GM20431 (cell line): ENCODE measurements around the gene NBPF10.
"Not testable (repeated sequence)": the region's sequence is repeated elsewhere in the genome, so short reads cannot be mapped to it uniquely, and the experiment has no call there.

Source experiments
- in situ Hi-C: fragments of 300-500 bp; cut with MseI, MboI; formaldehyde crosslinking; loops from one replicate; pipeline ENCODE4 v1.15.0; 2020; ENCODE audit warnings: low sequenced_read_pairs; ENCODE audit not compliant: unreplicated experiment

The NBPF10 gene, protein sequence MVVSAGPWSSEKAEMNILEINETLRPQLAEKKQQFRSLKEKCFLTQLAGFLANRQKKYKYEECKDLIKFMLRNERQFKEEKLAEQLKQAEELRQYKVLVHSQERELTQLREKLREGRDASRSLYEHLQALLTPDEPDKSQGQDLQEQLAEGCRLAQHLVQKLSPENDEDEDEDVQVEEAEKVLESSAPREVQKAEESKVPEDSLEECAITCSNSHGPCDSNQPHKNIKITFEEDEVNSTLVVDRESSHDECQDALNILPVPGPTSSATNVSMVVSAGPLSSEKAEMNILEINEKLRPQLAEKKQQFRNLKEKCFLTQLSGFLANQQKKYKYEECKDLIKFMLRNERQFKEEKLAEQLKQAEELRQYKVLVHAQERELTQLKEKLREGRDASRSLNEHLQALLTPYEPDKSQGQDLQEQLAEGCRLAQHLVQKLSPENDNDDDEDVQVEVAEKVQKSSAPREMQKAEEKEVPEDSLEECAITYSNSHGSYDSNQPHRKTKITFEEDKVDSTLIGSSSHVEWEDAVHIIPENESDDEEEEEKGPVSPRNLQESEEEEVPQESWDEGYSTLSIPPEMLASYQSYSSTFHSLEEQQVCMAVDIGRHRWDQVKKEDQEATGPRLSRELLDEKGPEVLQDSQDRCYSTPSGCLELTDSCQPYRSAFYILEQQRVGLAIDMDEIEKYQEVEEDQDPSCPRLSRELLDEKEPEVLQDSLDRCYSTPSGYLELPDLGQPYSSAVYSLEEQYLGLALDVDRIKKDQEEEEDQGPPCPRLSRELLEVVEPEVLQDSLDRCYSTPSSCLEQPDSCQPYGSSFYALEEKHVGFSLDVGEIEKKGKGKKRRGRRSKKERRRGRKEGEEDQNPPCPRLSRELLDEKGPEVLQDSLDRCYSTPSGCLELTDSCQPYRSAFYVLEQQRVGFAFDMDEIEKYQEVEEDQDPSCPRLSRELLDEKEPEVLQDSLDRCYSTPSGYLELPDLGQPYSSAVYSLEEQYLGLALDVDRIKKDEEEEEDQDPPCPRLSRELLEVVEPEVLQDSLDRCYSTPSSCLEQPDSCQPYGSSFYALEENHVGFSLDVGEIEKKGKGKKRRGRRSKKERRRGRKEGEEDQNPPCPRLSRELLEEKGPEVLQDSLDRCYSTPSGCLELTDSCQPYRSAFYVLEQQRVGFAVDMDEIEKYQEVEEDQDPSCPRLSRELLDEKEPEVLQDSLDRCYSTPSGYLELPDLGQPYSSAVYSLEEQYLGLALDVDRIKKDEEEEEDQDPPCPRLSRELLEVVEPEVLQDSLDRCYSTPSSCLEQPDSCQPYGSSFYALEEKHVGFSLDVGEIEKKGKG (N-terminal part only)

DNA sequence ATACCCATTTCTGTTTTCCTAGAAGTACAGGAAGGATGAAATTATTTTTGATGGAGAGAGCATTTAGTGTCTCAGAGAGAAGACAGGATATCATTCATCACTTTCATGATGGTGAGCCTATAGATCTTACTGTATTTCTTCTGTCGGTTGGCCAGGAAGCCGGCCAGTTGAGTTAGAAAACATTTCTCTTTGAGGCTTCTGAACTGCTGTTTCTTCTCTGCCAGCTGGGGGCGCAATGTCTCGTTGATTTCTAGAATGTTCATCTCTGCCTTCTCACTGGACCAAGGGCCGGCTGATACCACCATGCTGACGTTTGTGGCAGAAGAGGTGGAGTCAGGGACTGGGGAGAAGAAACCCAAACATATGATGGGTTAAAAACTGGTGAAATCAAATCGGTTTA lies at the start of gene NBPF10:
Gene NBPF10 (minus strand): TSS at position 340 of the 400 bp plus-strand sequence. CDS start 35 bp downstream, at position 305.
- in situ Hi-C loops, result not testable (repeated sequence)

- in situ Hi-C loops, result not testable (repeated sequence)
These were observed 29.9 kb upstream of the NBPF10 start for GRCh38 chr1:146174531-146174930.

GRCh38 chr1:146167740-146168139 lies 23.1 kb upstream of the NBPF10 start:
- in situ Hi-C loops, result not testable (repeated sequence)

- in situ Hi-C loops, result not testable (repeated sequence)
These were observed 22.7 kb upstream of the NBPF10 start for GRCh38 chr1:146167273-146167672.
